ENCODE measurements around the gene CDK5. TPM values are rescaled to one million over a fixed set of nuclear protein-coding genes. Genes with fewer than 3 reads are reported as not detected.
A peak's percentile ranks its signal among the peaks of the same experiment; 100 is the strongest.

CDK5 gene
- total and polyA plus RNA-seq, 4 donors, result 6.8 to 17.3 (median 9.2) TPM

- Histone ChIP-seq H3K9ac (ENCODE audit: insufficient read depth in 1 of 2, low read length in 2 of 2) (no peak overlapping the region), H3K9me3 (ENCODE audit: control insufficient read depth in 4 of 4, insufficient read depth in 3 of 4, low read length in 3 of 4) (no peaks in the 10 kb centered on the region), H3K36me3 (ENCODE audit: control insufficient read depth in 4 of 4, insufficient read depth in 4 of 4, low read length in 4 of 4) (peaks cover 0 to 3% (median 0%) of the 10 kb centered on the region in 4 donors), H3K27ac (ENCODE audit: low read depth in 1 of 2, low read length in 1 of 2) (no peak overlapping the region), H3K27me3 (ENCODE audit: control insufficient read depth in 3 of 3, insufficient read depth in 3 of 3, low read length in 2 of 3) (no peaks in the 10 kb centered on the region), H3K4me3 (no peak overlapping the region), H3K4me1 (ENCODE audit: control insufficient read depth in 5 of 5, insufficient read depth in 5 of 5, low read length in 5 of 5) (peaks cover 0 to 13% (median 5%) of the 10 kb centered on the region in 5 donors)
- WGBS, 2 donors, result 67 to 69% methylated on average over 5 of the region's 5 CpGs
- no peak for DNase-seq
- TF ChIP-seq, protein P1, sequence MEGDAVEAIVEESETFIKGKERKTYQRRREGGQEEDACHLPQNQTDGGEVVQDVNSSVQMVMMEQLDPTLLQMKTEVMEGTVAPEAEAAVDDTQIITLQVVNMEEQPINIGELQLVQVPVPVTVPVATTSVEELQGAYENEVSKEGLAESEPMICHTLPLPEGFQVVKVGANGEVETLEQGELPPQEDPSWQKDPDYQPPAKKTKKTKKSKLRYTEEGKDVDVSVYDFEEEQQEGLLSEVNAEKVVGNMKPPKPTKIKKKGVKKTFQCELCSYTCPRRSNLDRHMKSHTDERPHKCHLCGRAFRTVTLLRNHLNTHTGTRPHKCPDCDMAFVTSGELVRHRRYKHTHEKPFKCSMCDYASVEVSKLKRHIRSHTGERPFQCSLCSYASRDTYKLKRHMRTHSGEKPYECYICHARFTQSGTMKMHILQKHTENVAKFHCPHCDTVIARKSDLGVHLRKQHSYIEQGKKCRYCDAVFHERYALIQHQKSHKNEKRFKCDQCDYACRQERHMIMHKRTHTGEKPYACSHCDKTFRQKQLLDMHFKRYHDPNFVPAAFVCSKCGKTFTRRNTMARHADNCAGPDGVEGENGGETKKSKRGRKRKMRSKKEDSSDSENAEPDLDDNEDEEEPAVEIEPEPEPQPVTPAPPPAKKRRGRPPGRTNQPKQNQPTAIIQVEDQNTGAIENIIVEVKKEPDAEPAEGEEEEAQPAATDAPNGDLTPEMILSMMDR (IDR thresholded peaks at IDR 0.05; ENCODE audit: control extremely low read depth, extremely low read depth), result no peak
- no peak for ATAC-seq (ENCODE audit: insufficient read depth, low FRiP score)
Observed at GRCh38 chr7:151094675-151095074, 37.0 kb upstream of the CDK5 start.

- WGBS, 2 donors, result 93 to 94% methylated on average over 6 of the region's 6 CpGs
- Histone ChIP-seq H3K27ac (ENCODE audit: low read depth in 1 of 2, low read length in 1 of 2) (no peak overlapping the region), H3K4me3 (no peak overlapping the region), H3K4me1 (ENCODE audit: control insufficient read depth in 5 of 5, insufficient read depth in 5 of 5, low read length in 5 of 5) (peaks cover 0 to 15% (median 12%) of the 10 kb centered on the region in 5 donors), H3K36me3 (ENCODE audit: control insufficient read depth in 4 of 4, insufficient read depth in 4 of 4, low read length in 4 of 4) (peaks cover 0 to 3% (median 0%) of the 10 kb centered on the region in 4 donors), H3K27me3 (ENCODE audit: control insufficient read depth in 3 of 3, insufficient read depth in 3 of 3, low read length in 2 of 3) (no peaks in the 10 kb centered on the region), H3K9ac (ENCODE audit: insufficient read depth in 1 of 2, low read length in 2 of 2) (no peak overlapping the region), H3K9me3 (ENCODE audit: control insufficient read depth in 4 of 4, insufficient read depth in 3 of 4, low read length in 3 of 4) (no peaks in the 10 kb centered on the region)
- TF ChIP-seq, protein P1 (IDR thresholded peaks at IDR 0.05; ENCODE audit: control extremely low read depth, extremely low read depth), result no peak
- ATAC-seq (ENCODE audit: insufficient read depth, low FRiP score) (no peak), DNase-seq (no peak)
Observed at GRCh38 chr7:151093748-151094147, 36.1 kb upstream of the CDK5 start.

- TF ChIP-seq, protein P1 (IDR thresholded peaks at IDR 0.05; ENCODE audit: control extremely low read depth, extremely low read depth), result no peak
- no peak overlapping the region for H3K27ac ChIP-seq (ENCODE audit: low read depth in 1 of 2, low read length in 1 of 2)
- no peaks in the 10 kb centered on the region for H3K9me3 ChIP-seq (ENCODE audit: control insufficient read depth in 4 of 4, insufficient read depth in 3 of 4, low read length in 3 of 4)
- peaks cover 0 to 28% (median 12%) of the 10 kb centered on the region in 5 donors for H3K4me1 ChIP-seq (ENCODE audit: control insufficient read depth in 5 of 5, insufficient read depth in 5 of 5, low read length in 5 of 5)
- peaks cover 0 to 3% (median 0%) of the 10 kb centered on the region in 4 donors for H3K36me3 ChIP-seq (ENCODE audit: control insufficient read depth in 4 of 4, insufficient read depth in 4 of 4, low read length in 4 of 4)
- no peak overlapping the region for H3K4me3 ChIP-seq
- 90 to 92% methylated on average over 14 of the region's 14 CpGs for WGBS, 2 donors
- DNase-seq (no peak), ATAC-seq (ENCODE audit: insufficient read depth, low FRiP score) (no peak)
- no peak overlapping the region for H3K9ac ChIP-seq (ENCODE audit: insufficient read depth in 1 of 2, low read length in 2 of 2)
- no peaks in the 10 kb centered on the region for H3K27me3 ChIP-seq (ENCODE audit: control insufficient read depth in 3 of 3, insufficient read depth in 3 of 3, low read length in 2 of 3)
Observed at GRCh38 chr7:151091988-151092387, 34.3 kb upstream of the CDK5 start.

DNA sequence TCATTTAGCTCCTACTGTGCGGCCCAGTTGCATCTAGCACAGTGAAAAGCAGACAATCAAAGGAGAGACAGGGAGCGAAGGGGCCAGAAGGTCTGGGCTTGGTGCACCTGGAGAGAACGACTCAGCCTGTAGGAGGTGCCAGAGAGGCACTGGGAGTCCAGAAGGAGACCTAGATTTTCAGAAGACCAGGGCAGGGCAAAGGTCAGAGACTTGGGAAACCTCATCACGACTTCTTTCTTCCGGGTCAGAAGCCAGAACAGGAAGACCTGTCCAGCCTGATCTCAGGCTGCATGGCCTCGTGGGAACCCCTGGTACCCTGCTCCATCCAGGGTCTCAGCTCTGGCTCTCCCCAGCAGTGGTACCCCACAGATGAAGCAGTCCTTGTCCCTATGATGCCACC is 33.7 kb upstream of the CDK5 start:
- no peak for DNase-seq
- TF ChIP-seq, protein P1 (IDR thresholded peaks at IDR 0.05; ENCODE audit: control extremely low read depth, extremely low read depth), result no peak
- H3K27me3 ChIP-seq (ENCODE audit: control insufficient read depth in 3 of 3, insufficient read depth in 3 of 3, low read length in 2 of 3), result no peaks in the 10 kb centered on the region
- H3K4me3 ChIP-seq, result no peak overlapping the region
- ATAC-seq (ENCODE audit: insufficient read depth, low FRiP score), result no peak
- peaks cover 0 to 28% (median 12%) of the 10 kb centered on the region in 5 donors for H3K4me1 ChIP-seq (ENCODE audit: control insufficient read depth in 5 of 5, insufficient read depth in 5 of 5, low read length in 5 of 5)
- peaks cover 0 to 3% (median 0%) of the 10 kb centered on the region in 4 donors for H3K36me3 ChIP-seq (ENCODE audit: control insufficient read depth in 4 of 4, insufficient read depth in 4 of 4, low read length in 4 of 4)
- no peak overlapping the region for H3K9ac ChIP-seq (ENCODE audit: insufficient read depth in 1 of 2, low read length in 2 of 2)
- peak overlapping the region in 1 of 2 donors; percentile 15 for H3K27ac ChIP-seq (ENCODE audit: low read depth in 1 of 2, low read length in 1 of 2)
- no peaks in the 10 kb centered on the region for H3K9me3 ChIP-seq (ENCODE audit: control insufficient read depth in 4 of 4, insufficient read depth in 3 of 4, low read length in 3 of 4)
- WGBS, 2 donors, result 52 to 53% methylated on average over 6 of the region's 6 CpGs

Data from lung (tissue), 12 donors.